A549 (cell line): ENCODE results near the gene CCDC40. TPM values are rescaled to one million over a fixed set of nuclear protein-coding genes. Genes with fewer than 3 reads are reported as not detected.
A peak's percentile ranks its signal among the peaks of the same experiment; 100 is the strongest.

Source experiments
- ATAC-seq, 2 experiments: fragments of 200-7000 bp in 1 of 2; fragments of >200 bp in 1 of 2; cut with Nextera tagmentation in 1 of 2; cut with Tn5 transposase in 1 of 2; 3 replicates each; pipeline versions ENCODE4 v1.8.0 to v1.9.1; 2018 to 2020; ENCODE audit warnings: mild to moderate bottlenecking in 1 of 2, moderate library complexity in 1 of 2
- CTCF ChIA-PET: fragments of 300-600 bp; sonication (Branson Sonifier 250); formaldehyde crosslinking; extraction: SDS; loops from one replicate; lab custom pipeline; 2021; ENCODE audit warnings: antibody characterized with exemption, inconsistent platforms; lab: Yijun Ruan, JAX
- POLR2A ChIA-PET: fragments of 350-600 bp; formaldehyde crosslinking; extraction: SDS; loops from one replicate; lab custom pipeline; 2021; ENCODE audit warnings: antibody characterized with exemption, inconsistent platforms; lab: Yijun Ruan, JAX
- DNase-seq, 2 experiments: peaks; one replicate each; pipeline versions ENCODE4 v3.0.0 to v3.0.0-alpha.2; 2011 to 2016; ENCODE audit warnings: low read depth in 1 of 2, low spot score in 1 of 2
- FAIRE-seq: peaks from 2 replicates; lab custom pipeline; 2011; peaks lifted over from hg19 to GRCh38; lab: Jason Lieb, UNC
- H3K27ac ChIP-seq, 2 experiments: fragments of >200 bp; sonication (Bioruptor Twin); formaldehyde crosslinking; 3 replicates each; pipeline ENCODE4 v1.5.1; 2016 to 2017
- H3K4me1 ChIP-seq: fragments of >200 bp; sonication (Bioruptor Twin); formaldehyde crosslinking; 3 replicates; pipeline ENCODE4 v1.6.1; 2016
- H3K4me2 ChIP-seq: fragments of >200 bp; sonication (Bioruptor Twin); formaldehyde crosslinking; 3 replicates; pipeline ENCODE4 v1.6.1; 2016
- H3K4me3 ChIP-seq: fragments of >200 bp; sonication (Bioruptor Twin); formaldehyde crosslinking; 3 replicates; pipeline ENCODE4 v1.5.1; 2016
- H3K9me3 ChIP-seq: fragments of >200 bp; sonication (Bioruptor Twin); formaldehyde crosslinking; 3 replicates; pipeline ENCODE4 v1.6.1; 2016
- BHLHE40 ChIP-seq: IDR thresholded peaks from 2 replicates; pipeline ENCODE4 v1.6.1; 2012; ENCODE audit warnings: low read depth, low read length, inconsistent platforms
- EHF ChIP-seq: fragments of 250-450 bp; sonication (Bioruptor Pico); IDR thresholded peaks from 2 replicates; pipeline ENCODE4 v1.5.0; 2020; ENCODE audit warnings: mild to moderate bottlenecking
- EP300 ChIP-seq, 2 experiments: fragments of >200 bp; sonication (Bioruptor Twin); formaldehyde crosslinking; IDR thresholded peaks; 2 replicates in 1 of 2; 3 replicates in 1 of 2; pipeline ENCODE4 v1.6.1; 2016 to 2017
- FOSB ChIP-seq: fragments of 250-450 bp; sonication (Bioruptor Pico); IDR thresholded peaks from 2 replicates; pipeline ENCODE4 v1.5.0; 2020; ENCODE audit warnings: mild to moderate bottlenecking, moderate library complexity
- FOXS1 ChIP-seq: fragments of 250-450 bp; sonication (Bioruptor Pico); IDR thresholded peaks from 2 replicates; pipeline ENCODE4 v1.5.0; 2020; ENCODE audit warnings: mild to moderate bottlenecking, moderate library complexity
- JUNB ChIP-seq: fragments of >200 bp; sonication (Bioruptor Twin); formaldehyde crosslinking; IDR thresholded peaks from 2 replicates; pipeline ENCODE4 v1.6.1; 2016
- MAFK ChIP-seq: fragments of 450-650 bp; IDR thresholded peaks from 2 replicates; pipeline ENCODE4 v1.6.1; 2014; ENCODE audit not compliant: partially characterized antibody
- MYC ChIP-seq: IDR thresholded peaks from 2 replicates; pipeline ENCODE4 v1.6.1; 2012; ENCODE audit warnings: mild to moderate bottlenecking, inconsistent platforms, low read length, improper control_type of control experiment, borderline replicate concordance
- NFE2L2 ChIP-seq: fragments of 150-350 bp; conservative IDR thresholded peaks from 2 replicates; pipeline ENCODE4 v1.6.1; 2014; ENCODE audit warnings: low read length
- RAD21 ChIP-seq, 2 experiments: fragments of >200 bp in 1 of 2; sonication (Bioruptor Twin) in 1 of 2; formaldehyde crosslinking in 1 of 2; IDR thresholded peaks in 1 of 2; conservative IDR thresholded peaks in 1 of 2; 2 replicates in 1 of 2; 3 replicates in 1 of 2; pipeline ENCODE4 v1.6.1; 2012 to 2018; ENCODE audit warnings: inconsistent platforms in 1 of 2
- RNF2 ChIP-seq: fragments of 200-600 bp; sonication (generic); IDR thresholded peaks from 2 replicates; pipeline ENCODE4 v1.6.1; 2016; ENCODE audit warnings: low read depth, mild to moderate bottlenecking, antibody characterized with exemption, moderate library complexity, borderline replicate concordance
- SMC3 ChIP-seq: fragments of >200 bp; sonication (Bioruptor Twin); formaldehyde crosslinking; IDR thresholded peaks from 3 replicates; pipeline ENCODE4 v1.6.1; 2018; ENCODE audit warnings: inconsistent platforms
- SREBF2 ChIP-seq: fragments of 450-650 bp; IDR thresholded peaks from 2 replicates; pipeline ENCODE4 v1.6.1; 2014; ENCODE audit warnings: mild to moderate bottlenecking, moderate library complexity
- TFCP2L1 ChIP-seq: fragments of 250-450 bp; sonication (Bioruptor Pico); IDR thresholded peaks from 2 replicates; pipeline ENCODE4 v1.5.0; 2021; ENCODE audit warnings: mild to moderate bottlenecking
- TP53 ChIP-seq: fragments of 250-450 bp; sonication (Bioruptor Pico); IDR thresholded peaks from 2 replicates; pipeline ENCODE4 v1.5.0; 2021; ENCODE audit warnings: mild to moderate bottlenecking, moderate library complexity
- ZFP36 ChIP-seq: fragments of 450-650 bp; IDR thresholded peaks from 2 replicates; pipeline ENCODE4 v1.6.1; 2014; ENCODE audit warnings: borderline replicate concordance; ENCODE audit not compliant: partially characterized antibody
- ZSCAN20 ChIP-seq: fragments of 250-450 bp; sonication (Bioruptor Pico); IDR thresholded peaks from 2 replicates; pipeline ENCODE4 v1.8.0; 2022; ENCODE audit warnings: mild to moderate bottlenecking, moderate library complexity
- WGBS: methylation state at CpG from one replicate; pipeline ENCODE4 v1.1.6; 2017; ENCODE audit errors: missing lambda C conversion rate; 5-methylcytosine and 5-hydroxymethylcytosine counted together
- polyA plus RNA-seq, 4 experiments: library from polyadenylated mRNA; depleted of rRNA in 3 of 4; stranded (reverse); fragments of >200 nt; fragmentation: RNase III in 1 of 4; extraction: RNeasy Plus Mini Kit Qiagen cat#74134 plus additional on column Dnase treatment in 1 of 4; gene quantifications; 2 replicates in 3 of 4; 3 replicates in 1 of 4; pipeline ENCODE4 v1.2.3, GENCODE V29; 2011 to 2017
- TF ChIP-seq, protein P1 (sequence below): fragments of >200 bp; sonication (Bioruptor Twin); formaldehyde crosslinking; IDR thresholded peaks from 3 replicates; pipeline ENCODE4 v1.5.1; 2016
- TF ChIP-seq, protein P2 (sequence below): fragments of >200 bp; sonication (Bioruptor Twin); formaldehyde crosslinking; IDR thresholded peaks from 2 replicates; pipeline ENCODE4 v1.6.1; 2016
- TF ChIP-seq, protein P3 (sequence below): fragments of >200 bp; sonication (Bioruptor Twin); formaldehyde crosslinking; IDR thresholded peaks from 3 replicates; pipeline ENCODE4 v1.6.1; 2016
- TF ChIP-seq, protein P4 (sequence below): IDR thresholded peaks from 2 replicates; pipeline ENCODE4 v1.6.1; 2012
- TF ChIP-seq, protein P5 (sequence below): fragments of 450-650 bp; IDR thresholded peaks from 2 replicates; pipeline ENCODE4 v1.6.1; 2014; ENCODE audit warnings: antibody characterized with exemption

CCDC40 gene
- polyA plus RNA-seq, 2 of the 4 experiments (the other 2 are of a cell fraction) = 5.9 to 11.3 TPM

DNA sequence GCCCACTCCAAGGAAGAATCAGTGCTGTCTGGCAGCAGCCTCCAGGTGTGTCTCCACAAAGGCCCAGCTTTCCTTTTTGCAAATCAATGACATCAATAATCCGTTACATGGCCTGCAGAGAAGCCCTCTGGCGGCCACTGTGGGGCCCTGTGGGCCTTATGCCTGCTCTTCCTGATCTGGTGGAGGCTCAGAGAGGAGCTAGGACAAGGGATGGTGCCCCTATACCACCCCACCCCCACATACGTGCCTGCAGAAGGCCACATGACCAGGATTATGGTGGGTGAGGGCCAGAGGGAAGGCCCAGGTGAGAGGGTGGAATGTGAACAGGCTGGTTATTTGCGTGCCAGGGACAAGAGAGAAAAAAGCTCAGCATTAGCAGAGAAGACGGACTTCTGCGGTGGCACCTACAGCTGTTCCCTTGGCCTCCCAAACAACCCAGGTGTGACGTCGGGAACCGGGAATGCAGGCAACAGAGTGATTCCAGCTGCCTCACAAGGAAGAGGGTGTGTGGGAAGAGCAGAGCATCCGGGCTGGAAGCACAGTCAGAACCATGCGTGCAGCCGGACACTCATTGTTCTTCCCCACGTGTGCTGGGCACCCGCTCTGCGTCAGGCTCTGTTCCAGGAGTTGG lies 88.0 kb downstream of the CCDC40 start:
- FAIRE-seq = no peak
- H3K4me2 ChIP-seq = no peak overlapping the region
- ATAC-seq = peak; percentile 71 to 87
- TF ChIP-seq NFE2L2 (no peak), TFCP2L1 (CRISPR knock-in tag) (no peak), RNF2 (no peak), BHLHE40 (no peak), MYC (no peak), JUNB (no peak), SMC3 (0 out of 3 replicates have a peak, but pooled peaks have one; percentile 35), RAD21 (conservative IDR thresholded peaks at IDR 0.05 in 1 of 2, IDR thresholded peaks at IDR 0.05 in 1 of 2) (peak; percentile 19 to 32; a peak in 2 of 5 replicates)
- TF ChIP-seq, protein P1, sequence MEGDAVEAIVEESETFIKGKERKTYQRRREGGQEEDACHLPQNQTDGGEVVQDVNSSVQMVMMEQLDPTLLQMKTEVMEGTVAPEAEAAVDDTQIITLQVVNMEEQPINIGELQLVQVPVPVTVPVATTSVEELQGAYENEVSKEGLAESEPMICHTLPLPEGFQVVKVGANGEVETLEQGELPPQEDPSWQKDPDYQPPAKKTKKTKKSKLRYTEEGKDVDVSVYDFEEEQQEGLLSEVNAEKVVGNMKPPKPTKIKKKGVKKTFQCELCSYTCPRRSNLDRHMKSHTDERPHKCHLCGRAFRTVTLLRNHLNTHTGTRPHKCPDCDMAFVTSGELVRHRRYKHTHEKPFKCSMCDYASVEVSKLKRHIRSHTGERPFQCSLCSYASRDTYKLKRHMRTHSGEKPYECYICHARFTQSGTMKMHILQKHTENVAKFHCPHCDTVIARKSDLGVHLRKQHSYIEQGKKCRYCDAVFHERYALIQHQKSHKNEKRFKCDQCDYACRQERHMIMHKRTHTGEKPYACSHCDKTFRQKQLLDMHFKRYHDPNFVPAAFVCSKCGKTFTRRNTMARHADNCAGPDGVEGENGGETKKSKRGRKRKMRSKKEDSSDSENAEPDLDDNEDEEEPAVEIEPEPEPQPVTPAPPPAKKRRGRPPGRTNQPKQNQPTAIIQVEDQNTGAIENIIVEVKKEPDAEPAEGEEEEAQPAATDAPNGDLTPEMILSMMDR = peak; percentile 36
- H3K27ac ChIP-seq = no peak overlapping the region
- 75% methylated on average over 15 of the region's 15 CpGs for WGBS
- H3K4me3 ChIP-seq = no peak overlapping the region
- DNase-seq = peak; percentile 45 to 53
- no peaks in the 10 kb centered on the region for H3K4me1 ChIP-seq
- ChIA-PET CTCF (interaction anchor here (0.6 to 6.5 kb wide), 14 partner anchors 9 to 126 kb away, joined by 3 to 60 read pairs (median 4); partner anchors contain the start of gene GAA), POLR2A (no interaction called here)
- no peaks in the 10 kb centered on the region for H3K9me3 ChIP-seq

DNA sequence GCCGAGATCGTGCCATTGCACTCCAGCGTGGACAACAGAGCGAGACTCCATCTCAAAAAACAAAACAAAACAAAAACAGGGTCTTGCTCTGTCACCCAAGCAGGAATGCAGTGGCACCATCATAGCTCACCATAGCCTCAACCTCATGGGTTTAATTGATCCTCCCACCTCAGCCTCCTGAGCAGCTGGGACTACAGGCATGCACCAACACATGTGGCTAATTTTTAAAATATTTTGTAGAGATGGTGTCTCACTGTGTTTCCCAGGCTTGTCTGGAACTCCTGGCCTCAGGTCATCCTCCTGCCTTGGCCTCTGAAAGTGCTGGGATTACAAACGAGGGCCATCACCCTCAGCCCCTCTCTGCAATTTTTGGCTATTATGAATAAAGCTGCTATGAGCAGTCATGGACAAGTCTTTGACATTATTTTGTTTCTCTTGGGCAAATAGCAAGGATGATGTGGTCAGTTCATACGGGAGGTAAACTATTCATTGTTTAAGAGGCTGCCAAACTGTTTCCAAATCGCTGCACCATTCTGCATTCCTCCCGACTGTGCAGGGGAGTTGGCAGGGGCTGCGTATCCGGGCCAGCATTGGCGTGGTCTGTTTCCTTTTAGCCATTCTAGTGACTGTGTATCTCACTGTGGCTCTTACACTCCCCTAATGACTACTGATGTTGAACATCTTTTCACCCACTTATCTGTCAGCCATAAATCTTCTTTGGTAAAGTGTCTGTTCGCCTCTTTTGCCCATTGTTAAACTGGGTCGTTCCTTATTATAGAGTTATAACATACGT lies 89.4 kb downstream of the CCDC40 start:
- WGBS = 58% methylated on average over 14 of the region's 14 CpGs
- H3K27ac ChIP-seq = no peak overlapping the region
- POLR2A ChIA-PET = no interaction called here
- FAIRE-seq = no peak
- CTCF ChIA-PET = interaction anchor here (2.0 to 6.5 kb wide), 3 partner anchors 11 to 43 kb away, joined by 7 to 60 read pairs (median 18); partner anchors contain the start of gene GAA
- no peaks in the 10 kb centered on the region for H3K9me3 ChIP-seq
- TF ChIP-seq EP300 (IDR thresholded peaks at IDR 0.05) = no peak
- TF ChIP-seq, protein P2, sequence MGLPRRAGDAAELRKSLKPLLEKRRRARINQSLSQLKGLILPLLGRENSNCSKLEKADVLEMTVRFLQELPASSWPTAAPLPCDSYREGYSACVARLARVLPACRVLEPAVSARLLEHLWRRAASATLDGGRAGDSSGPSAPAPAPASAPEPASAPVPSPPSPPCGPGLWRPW = no peak
- no peak for TF ChIP-seq TP53 (CRISPR knock-in tag)
- TF ChIP-seq ZFP36 = no peak
- no peak for TF ChIP-seq ZSCAN20 (CRISPR knock-in tag)
- no peak for TF ChIP-seq FOXS1 (CRISPR knock-in tag)
- TF ChIP-seq SREBF2 = no peak
- TF ChIP-seq EHF (CRISPR knock-in tag) = no peak
- TF ChIP-seq, protein P3, sequence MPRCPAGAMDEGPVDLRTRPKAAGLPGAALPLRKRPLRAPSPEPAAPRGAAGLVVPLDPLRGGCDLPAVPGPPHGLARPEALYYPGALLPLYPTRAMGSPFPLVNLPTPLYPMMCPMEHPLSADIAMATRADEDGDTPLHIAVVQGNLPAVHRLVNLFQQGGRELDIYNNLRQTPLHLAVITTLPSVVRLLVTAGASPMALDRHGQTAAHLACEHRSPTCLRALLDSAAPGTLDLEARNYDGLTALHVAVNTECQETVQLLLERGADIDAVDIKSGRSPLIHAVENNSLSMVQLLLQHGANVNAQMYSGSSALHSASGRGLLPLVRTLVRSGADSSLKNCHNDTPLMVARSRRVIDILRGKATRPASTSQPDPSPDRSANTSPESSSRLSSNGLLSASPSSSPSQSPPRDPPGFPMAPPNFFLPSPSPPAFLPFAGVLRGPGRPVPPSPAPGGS = no peak
- no peak for TF ChIP-seq MAFK
- TF ChIP-seq, protein P4, sequence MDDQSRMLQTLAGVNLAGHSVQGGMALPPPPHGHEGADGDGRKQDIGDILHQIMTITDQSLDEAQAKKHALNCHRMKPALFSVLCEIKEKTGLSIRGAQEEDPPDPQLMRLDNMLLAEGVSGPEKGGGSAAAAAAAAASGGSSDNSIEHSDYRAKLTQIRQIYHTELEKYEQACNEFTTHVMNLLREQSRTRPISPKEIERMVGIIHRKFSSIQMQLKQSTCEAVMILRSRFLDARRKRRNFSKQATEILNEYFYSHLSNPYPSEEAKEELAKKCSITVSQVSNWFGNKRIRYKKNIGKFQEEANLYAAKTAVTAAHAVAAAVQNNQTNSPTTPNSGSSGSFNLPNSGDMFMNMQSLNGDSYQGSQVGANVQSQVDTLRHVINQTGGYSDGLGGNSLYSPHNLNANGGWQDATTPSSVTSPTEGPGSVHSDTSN = no peak
- no peak for TF ChIP-seq FOSB (CRISPR knock-in tag)
- TF ChIP-seq, protein P5, sequence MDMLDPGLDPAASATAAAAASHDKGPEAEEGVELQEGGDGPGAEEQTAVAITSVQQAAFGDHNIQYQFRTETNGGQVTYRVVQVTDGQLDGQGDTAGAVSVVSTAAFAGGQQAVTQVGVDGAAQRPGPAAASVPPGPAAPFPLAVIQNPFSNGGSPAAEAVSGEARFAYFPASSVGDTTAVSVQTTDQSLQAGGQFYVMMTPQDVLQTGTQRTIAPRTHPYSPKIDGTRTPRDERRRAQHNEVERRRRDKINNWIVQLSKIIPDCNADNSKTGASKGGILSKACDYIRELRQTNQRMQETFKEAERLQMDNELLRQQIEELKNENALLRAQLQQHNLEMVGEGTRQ = no peak
- H3K4me3 ChIP-seq = no peak overlapping the region
- no peaks in the 10 kb centered on the region for H3K4me1 ChIP-seq
- no peak for ATAC-seq
- H3K4me2 ChIP-seq = no peak overlapping the region
- no peak for DNase-seq
